ENCODE results near the gene SMARCA4.

GRCh38 chr19:10935371-10936059, 25.3 kb upstream of the SMARCA4 start:
- no peak for TF ChIP-seq POLR2A (IDR thresholded peaks at IDR 0.05)
- TF ChIP-seq CTCF (IDR thresholded peaks at IDR 0.05) = no peak

Data from testis (tissue), 2 donors.